NCI-H524 treated with DMSO at 0.1 percent for 48 hours (cell line): ENCODE measurements around the gene ZFHX3.
"Not testable (repeated sequence)": the region's sequence is repeated elsewhere in the genome, so short reads cannot be mapped to it uniquely, and the experiment has no call there.

ENCODE experiments used
- DNase-seq: peaks from one replicate; lab custom pipeline; 2025; lab: John Stamatoyannopoulos, UW

ZFHX3 gene

DNA sequence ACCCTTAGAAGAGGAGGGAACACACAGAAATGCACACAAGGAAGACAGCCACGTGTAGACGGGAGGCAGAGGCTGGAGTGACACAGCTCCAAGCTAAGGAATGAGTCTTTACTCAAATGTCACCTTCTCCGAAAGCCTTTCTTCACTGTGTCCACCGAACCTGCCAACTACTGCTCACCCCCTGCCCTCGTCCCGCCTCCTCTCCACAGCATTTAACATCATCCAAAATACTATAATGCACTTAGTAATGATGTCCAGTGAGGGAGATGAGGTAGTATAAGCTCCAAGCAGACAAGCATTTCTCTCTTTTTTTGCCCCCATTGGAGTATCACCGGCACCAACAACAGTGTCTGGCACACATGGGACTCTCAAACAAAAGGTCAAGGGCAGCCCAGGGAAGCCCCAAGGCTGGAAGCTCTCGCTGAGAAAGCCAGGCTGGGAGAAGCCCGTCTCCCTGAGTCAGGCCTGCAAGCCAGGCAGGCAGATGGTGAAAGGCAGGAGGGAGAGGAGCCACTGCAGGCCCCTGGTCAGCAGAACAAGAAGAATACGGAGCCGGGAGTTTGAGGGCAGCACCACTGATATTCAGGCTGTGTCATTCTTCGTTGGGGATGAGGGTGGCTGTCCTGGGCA, 25.9 kb downstream of the ZFHX3 start:
- no peak for DNase-seq

- DNase-seq, result no peak
Observed at GRCh38 chr16:73020409-73020884, 27.5 kb downstream of the ZFHX3 start.

- no peak for DNase-seq
Observed at GRCh38 chr16:73019457-73020362, 28.2 kb downstream of the ZFHX3 start.

- no peak for DNase-seq
Observed at GRCh38 chr16:73018821-73019456, 29.0 kb downstream of the ZFHX3 start.

- DNase-seq, result no peak
Observed at GRCh38 chr16:73017321-73017720, 30.6 kb downstream of the ZFHX3 start.

DNA sequence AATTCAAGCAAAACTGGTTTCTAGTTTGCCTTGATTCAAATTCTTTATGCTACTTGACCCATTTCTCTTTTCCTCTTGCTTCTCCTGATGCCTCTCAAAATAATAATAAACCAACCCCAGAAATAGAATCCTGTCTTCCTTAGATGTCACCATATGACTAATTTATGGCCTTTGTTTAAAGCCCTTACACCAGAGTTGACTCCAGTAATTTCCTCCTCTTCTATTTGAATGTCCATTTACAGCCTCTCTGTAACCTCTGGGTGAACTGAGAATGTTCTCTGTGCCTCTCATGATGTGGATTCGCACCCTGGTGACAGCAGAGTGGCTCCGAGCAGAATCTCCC, 31.5 kb downstream of the ZFHX3 start:
- DNase-seq, result no peak

GRCh38 chr16:73015612-73016487, 32.1 kb downstream of the ZFHX3 start:
- no peak for DNase-seq

- no peak for DNase-seq
Observed at GRCh38 chr16:73014768-73015167, 33.2 kb downstream of the ZFHX3 start.

GRCh38 chr16:73013974-73014373, 34.0 kb downstream of the ZFHX3 start:
- no peak for DNase-seq

DNA sequence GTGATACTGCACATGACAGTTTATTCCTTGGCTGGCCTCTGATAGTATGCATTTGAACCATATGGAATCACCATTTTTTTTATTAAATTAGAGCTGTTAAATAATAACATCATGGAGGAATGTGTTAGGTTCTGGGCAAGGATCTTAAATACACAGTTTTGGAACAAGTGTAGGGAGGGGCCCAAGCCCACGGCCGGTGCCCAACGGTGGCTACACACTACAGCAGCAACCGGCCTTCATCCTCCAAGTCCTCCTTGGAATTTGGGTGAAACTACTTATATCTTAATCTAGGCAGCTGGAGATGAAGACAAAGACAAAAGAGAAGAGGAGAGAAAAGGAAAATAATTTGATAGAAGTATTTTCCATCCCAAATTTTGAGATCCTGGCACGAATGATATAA, 35.6 kb downstream of the ZFHX3 start:
- DNase-seq, result no peak

GRCh38 chr16:73011926-73012325, 36.0 kb downstream of the ZFHX3 start:
- no peak for DNase-seq

DNA sequence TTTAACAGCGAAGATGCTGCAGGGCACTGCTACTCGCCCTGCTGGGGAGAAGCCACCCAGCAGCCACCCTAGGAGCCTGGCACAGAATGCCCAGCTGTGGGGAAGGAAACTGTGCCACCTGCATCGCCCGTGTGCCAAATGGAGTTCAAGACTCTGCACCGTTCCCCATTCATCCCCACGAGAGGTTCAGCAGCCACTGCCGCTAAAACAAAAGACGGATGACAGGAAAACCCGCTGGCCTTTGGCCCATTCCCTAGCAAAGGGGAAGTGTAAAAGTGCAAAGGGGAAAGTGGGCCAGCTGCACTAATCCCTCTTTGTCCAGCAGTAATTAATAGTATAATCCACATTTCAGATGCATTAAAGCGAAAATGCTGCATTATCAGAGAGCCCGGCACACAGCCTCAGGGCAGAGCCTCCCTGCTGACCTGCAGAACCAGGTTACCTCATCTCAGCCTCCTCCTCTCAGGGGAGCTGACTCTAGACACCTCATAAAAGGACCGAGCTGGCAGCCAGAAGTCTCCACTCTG, 37.7 kb downstream of the ZFHX3 start:
- peak; percentile 40 for DNase-seq

- DNase-seq, result not testable (repeated sequence)
Observed at GRCh38 chr16:73009710-73010109, 38.2 kb downstream of the ZFHX3 start.

- no peak for DNase-seq
Observed at GRCh38 chr16:73006026-73006425, 41.9 kb downstream of the ZFHX3 start.

DNA sequence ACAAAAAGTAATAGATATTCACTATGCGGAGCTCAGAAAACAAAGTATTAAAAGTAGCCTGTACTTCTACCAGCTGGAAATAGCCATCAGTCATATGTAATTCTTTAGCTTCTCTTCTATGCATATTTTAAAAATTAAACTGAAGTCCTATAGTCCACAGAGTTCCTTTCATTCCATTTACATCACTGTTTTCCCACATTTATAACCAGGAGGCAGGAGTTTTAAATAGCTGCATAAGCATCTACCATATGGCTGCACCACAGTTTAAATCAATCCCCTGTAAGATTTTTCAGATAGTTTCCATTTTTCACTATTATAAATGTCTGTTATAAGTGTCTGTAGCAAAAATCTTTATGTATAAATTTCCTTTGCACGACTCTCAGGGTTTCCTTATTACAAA, 45.1 kb downstream of the ZFHX3 start:
- no peak for DNase-seq

DNA sequence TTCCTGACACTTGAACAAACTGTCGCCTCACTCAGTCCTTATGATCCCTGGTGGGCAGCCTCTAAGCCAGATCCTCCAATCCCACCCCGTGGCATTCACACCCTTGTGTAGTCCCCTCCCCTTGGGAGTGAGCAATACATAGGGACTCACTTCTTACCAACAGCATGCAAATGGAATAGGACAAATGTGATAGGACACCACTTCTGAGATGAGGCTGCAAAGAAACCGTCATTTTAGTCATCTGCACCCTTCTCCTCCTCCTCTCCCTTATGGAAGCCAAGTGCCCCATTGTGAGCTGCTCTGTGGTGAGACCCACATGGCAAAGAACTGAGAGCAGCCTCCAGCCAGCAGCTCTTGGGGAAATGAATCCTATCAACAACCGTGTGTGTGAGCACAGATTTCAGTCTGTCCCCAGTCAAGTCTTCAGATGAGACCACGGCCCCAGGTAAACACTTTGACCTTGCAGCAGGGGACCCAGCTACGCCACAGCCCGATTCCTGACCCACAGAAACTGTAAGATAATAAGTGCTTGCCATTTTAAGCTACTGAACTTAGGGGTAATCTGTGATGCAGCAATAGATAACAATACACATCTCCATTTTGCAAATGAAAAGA, 46.9 kb downstream of the ZFHX3 start:
- no peak for DNase-seq

DNA sequence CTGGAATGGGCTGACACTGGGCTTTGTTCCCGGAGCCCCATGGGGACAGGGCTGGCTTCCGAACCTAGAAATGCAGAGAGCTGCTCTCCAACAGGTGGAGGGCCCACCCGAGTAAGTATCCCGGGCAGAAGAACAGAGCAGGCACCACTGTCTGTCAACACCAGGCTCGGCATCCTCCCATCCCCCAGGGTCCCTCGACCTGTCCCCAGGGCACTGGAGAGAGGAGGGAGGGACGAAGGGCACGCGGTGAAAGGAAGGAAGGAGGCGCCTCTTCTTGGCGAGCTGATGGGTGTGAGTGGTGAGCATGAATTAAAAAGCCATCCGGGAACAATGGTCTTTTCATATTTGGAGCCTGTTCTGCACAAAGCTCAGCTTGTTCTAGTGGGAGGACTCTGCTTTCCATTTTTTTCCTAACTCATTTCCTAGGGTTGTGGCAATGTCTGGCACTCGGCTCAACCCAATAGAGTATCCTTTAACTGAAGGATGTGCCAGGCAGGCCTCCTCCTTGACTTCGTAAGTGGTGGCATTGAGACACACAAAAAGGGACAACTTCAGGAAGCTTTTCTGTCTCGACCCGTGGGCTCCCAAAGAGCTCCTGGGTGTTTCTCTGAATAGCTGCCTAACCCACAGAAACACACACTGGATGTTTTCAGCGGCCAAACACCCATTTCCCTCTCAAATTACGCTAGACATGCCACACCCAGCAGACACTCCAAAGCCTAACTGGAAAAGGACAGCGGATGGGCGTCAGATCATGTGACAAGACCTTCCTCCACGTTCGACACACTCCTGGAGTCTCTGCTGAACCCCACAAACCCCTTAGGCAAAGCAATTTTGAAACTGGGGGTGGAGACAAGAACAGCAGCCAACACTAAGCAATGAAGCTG, 47.7 kb downstream of the ZFHX3 start:
- no peak for DNase-seq

DNA sequence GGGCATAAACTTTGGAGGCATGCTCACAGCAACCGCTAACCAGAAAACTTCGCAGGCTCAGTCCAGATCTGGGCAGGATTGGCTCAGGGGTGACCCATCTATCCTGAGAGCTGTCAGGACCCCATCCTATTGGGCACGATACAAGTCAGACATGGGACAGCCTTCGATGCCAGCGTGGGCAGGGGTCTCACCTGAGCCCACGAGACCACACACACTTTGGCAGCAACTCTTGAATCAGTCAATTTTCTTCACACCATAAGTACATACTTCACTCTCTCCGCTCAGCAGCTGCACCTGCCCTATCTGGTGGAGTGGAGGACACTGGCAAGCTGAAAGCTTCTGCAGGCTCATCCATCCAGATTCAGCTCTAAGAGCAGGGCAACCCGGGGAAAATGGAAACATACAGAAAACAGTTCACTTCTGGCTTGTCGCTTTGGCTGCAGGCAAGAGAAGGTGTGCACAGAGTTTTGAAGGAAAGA, 48.3 kb downstream of the ZFHX3 start:
- DNase-seq, result no peak

- DNase-seq, result no peak
Observed at GRCh38 chr16:72997141-72997542, 50.8 kb downstream of the ZFHX3 start.
